C1 segment of cervical spinal cord (tissue), 14 donors: ENCODE data around the gene HJURP.

ENCODE experiments used
- DNase-seq, 14 donors: peaks; one replicate each; lab custom pipeline; 2025; lab: John Stamatoyannopoulos, UW

The HJURP gene

DNA sequence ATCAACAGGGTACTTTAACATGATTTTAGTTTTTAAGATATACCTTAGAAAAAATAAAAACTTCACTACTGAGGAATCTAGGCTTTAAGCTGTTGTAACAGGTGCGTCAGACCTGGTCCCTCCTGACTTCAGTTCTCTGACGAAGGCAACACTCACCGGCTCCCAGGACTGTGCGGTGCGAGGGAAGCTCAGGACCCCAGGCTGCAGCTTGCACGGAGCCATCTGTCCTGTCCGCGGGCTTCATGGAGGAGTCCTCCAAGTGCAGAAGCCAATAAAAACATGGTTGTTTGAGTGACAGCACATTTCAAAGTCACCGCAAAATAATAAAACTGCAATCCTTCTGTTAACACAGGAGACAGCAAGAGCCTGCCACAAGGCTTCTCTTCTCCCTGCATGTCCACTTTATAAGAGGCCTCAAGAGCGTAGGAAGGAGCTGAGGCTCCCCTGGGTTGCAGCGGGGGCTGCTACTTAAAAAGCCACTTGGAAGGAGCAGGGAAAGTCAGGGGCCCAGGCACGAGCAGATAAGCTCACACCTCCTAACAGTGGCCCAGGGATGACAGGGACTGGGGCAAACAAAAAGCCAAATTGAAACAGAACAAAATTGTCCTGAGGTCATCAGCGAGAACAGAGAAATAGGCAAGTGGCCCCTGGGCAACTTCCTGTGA lies 4.6 kb downstream of the HJURP start:
- DNase-seq, result no peak

DNA sequence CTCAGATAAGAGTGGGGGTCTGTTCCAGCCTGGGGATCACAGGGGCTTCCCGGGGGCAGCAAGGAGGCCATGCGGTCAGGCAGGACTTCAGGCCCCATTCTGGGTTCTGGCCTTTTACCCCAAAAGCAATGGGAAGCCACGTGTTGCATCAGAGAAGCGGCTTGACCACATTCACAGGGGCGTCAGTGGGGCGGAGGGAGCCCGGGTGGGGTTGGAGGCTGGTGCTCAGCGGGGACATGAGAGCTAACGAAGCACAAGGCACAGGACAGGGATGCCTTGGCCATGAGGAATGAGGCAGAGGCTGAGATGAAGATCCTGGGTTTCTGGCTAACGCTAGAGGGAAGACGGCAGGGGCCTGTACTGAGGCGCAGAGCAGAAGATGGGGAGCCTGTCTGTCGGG lies 6.1 kb downstream of the HJURP start:
- DNase-seq, result no peak

DNA sequence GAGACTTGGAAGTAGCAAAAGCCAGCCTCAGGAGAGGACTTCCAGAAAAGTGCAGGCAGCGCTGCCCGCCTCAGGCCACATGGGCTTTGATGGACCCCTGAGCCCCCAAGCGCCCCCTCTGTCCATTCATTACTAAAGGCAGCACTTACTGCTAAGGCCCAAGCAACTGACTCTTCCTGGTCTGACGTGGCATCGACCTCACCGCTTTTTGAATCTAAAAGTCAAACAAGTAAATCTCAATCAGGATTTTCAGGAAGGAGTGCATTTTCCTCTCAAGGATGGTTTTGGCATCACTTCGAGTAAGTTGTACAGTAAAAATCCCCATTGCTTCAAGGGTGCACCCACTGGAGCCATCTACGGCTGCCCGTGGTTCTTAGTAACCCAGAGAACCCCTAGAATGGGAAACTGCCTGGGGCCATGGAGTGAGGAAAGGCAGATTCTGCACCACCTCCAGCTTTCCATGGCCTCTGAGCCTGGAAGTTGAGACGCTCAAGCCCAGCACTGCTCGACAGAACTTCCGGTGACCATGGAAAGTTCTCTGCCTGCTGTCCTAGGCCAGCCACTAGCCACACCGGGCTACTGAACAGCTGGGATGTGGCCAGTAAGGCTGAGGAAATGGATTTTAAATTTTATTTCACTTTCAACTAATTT lies 7.0 kb downstream of the HJURP start:
- no peak for DNase-seq

DNA sequence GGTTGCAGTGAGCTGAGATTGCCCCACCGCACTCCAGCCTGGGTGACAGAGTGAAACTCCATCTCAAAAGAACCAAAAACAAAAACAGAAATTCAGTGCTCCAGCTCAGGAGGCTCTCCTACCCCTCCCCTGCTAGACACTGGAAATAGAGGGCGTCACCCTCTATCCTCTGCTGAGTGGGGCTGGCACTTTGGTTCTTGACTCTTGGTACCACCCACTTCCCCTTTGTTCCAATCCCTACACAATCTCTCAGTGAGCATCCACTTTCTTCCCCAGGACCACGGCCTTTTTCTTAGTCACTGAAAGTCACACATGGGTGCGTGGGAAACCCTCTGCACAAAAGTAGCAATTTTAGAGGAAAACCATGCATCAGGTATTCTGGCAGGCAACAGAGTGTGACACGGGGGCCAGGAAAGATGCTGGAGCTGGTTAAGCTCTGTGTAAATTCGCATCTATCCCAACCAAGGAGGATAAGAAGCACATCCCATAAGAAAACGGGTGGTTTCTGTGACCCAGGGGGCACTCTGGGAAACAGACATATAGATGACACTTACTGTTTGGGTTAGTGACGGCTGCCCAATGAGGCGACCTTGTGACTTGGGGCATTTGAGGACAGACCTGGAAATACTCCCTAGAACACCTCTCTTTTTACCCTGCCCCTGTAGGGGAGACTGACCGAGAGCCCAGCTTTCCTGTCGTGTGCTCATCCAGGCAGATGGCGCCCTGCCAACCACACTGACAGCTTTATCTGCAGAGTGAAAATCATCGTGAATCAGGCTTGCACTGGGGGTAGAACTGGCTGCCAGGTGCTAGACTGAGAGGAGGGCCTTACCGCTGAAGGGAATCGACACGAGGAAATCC lies 7.7 kb downstream of the HJURP start:
- no peak for DNase-seq

DNA sequence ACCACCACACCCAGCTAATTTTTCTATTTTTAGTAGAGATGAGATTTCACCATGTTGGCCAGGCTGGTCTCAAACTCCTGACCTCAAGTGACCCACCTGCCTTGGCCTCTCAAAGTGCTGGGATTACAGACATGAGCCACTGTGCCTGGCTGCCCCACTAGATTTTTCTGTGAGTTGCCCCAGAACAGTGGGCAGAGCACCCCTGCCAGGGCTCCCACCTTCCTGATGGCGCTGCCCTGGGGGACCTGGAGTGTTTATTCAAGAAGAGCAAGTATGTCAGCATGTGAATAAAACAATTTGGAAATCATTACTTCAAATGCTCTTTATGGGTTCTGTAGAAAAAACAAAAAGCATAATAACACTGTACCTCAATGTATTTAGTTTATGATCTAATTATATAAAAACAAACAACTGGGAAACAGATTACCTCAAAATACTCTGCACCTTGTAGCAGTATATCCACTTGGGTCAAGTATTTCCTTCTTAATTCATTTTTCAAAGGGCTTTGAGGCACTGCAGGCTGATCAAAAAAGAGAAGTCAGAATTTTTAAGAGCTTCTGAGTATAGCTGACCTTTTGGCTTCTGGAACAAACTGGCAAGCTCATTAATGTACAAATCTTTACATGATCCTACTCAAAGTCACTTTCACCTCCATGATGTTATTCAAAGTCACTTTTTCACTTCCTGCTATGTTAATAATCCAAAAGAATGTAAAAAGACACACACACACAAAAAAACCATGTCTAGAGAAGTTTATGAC lies 8.9 kb downstream of the HJURP start:
- DNase-seq, result no peak

DNA sequence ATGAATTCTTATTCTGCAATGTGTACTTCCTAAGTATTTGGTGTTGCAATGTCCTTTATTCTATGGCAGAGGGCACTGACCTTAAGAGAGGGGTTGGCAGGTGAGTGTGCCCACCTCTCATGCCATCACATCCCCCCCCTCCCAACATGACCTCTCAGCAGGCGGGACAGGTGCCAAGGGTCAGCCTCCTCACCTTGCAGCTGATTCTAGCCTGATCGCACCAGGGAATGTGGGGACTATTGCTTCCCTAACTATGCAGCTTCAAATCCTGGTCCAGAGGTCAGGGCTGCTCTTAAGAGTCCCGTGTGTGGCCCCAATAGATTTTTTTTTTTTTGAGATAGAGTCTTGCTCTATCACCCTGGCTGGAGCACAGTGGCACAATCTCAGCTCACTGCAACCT lies 9.5 kb downstream of the HJURP start:
- DNase-seq, result no peak

DNA sequence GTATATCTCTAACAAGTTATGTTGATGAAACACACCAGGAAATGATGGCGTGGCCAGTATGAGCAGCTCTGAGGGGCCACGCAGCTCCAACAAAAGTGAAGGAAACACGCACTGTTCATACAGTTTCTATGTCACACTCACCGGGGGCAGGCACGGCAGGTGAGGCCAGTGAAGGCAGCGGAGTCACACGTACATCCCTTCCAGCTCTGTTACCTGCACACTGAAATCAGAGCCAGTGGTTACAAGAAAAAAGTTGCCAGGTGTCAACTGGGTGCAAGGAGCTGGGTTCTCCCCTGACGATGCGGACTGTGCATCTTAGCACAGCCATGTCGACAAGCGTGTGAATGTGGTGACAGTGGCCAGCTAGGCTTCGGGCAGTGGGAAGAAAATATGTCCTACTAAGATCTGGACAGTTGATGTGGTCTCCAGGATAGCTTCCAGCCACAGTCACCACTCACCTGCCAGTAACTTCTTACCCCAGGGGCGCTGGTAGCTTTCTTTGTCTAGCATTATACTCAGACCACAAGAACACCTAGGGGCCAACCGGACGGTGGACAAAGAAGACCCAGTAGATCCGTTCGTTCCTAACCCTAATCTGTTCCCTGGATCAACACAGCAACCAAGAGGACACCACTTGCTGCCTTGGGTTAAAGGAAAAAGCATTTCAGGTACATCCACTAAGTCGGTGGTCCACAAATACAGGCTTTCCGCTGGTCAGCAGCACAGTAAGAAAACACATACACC lies 10.1 kb downstream of the HJURP start:
- DNase-seq, result no peak

DNA sequence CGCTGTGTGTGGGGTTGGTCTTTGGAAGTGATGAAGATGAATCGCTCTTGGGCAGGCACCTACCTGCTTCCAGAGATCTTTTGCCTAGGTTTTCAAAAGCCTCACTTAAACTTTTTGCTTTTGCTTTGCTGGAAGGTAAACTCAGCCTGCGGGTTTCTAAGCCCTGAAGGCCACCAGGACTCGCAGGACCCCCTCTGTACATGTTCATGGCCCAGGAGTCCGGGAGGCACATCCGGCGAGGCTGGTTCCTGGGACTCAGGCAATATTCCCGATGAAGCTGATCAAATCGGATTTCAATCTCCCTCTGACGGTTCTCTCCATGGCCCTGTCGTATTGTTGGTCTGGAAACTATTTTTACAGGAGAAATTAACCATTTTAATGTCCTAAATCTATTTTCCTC lies 13.2 kb downstream of the HJURP start:
- no peak for DNase-seq

DNA sequence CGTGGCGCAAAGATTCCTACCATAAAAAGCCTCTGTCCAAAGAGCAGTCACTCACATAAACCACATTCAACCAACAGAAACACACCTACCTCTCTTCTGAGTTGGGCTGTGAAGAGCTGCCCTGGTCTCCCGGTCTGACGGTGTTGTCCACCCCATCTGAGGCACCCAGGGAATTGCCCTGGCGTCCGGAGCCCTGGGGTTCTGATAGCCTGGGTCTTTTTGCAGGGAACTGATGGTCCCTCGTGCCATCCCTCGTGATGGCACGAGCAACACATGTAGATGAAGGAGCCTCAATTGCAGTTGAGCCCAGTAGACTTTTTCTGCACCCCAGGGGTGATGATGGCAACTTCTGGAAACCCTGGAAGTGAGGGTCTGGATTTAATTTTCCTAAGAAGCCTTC lies 13.8 kb downstream of the HJURP start:
- DNase-seq, result no peak

DNA sequence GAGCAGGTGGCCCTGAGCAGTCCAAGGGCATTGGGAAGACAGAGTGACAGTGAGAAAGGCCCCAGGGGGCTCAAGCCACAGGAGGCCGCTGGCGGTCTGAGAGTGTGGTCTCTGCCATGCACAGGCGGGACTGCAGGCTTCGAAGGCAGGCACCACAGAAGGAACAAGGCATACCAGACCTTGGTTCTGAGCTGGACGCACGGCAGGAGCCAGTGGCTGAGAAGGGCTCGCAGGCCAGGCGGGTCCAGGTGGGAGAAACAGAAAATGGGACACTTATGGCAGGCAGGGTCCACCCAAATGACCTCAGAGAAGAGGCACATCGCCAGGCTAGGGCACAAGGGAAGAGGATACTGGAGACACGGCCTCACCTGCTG lies 14.9 kb downstream of the HJURP start:
- no peak for DNase-seq

DNA sequence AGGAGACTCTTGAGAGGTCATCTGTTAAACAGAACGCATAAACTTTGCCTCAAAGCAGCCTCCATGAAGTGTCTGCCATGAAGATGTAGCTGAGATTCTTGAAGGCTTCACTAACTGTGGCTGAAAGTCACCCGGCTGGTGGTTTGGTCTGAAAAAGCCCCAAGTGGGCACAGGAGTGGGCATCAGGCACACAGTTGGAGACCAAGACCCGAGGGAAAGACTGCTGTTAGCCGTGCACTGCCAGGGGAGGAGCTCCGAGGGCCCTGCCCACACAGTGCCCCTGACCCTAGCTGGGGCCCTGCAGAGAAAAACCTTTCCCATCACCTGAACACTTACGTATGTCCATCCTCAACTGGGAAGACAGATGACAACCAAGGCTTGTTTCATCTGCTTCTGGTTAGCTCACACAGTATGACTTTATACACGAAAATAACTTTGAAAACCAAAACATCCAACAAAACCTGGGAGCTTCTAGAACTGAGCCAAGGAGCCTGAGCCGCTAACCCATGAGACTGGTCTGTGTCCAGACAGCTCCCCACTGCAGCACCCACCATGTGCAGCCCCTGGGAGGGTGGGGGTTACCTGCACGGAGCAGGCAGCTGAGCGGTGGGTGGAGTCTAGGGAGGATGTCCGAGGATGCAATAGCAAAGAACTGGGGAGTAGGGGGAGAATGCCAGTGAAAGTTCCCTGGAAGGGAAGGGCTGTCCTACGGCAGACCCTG lies 15.4 kb downstream of the HJURP start:
- no peak for DNase-seq

DNA sequence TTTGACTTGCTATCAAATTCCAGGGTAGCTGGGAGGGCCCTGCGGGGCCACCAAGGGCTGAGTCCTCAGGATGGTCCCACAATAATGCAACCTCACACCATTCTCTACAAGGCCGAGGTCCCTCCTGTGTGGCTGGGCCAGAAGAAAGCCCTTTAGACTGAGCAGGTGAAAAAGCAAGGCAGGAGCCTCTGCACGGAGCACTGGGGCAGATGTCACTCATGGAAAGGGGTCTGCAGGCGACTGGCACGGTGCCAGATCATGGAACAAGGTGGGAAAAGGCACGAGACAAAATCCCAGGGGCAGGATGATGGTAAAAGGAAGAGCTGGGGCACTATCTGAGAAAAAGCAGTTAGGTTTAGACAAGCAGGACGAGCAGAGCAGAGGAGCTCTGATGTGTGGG lies 16.1 kb downstream of the HJURP start:
- DNase-seq, result no peak

DNA sequence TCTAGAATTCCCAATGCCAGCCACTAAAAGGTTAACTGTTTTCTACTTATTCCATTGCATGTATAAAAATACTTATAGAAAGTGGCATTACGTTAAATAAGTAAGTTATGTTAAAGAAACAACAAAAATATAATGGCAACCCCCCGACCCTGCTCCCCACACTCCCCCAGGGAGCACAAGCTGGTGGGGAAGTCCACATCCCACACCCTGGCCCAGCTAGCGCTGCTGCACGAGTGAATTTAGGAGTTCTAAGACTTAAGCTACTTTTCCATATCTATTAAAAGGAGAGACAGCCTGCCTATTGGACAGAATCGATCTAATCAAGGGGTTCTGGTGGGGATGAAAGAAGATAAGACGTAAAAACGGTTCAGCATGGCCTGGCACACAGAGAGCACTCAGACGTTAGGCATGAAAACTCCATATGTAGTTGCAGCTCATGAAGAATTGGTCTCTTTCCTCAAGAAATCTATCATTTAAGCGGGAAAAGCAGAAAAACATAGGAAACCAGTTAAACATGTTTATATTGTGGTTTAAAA lies 16.6 kb downstream of the HJURP start:
- DNase-seq, result no peak

DNA sequence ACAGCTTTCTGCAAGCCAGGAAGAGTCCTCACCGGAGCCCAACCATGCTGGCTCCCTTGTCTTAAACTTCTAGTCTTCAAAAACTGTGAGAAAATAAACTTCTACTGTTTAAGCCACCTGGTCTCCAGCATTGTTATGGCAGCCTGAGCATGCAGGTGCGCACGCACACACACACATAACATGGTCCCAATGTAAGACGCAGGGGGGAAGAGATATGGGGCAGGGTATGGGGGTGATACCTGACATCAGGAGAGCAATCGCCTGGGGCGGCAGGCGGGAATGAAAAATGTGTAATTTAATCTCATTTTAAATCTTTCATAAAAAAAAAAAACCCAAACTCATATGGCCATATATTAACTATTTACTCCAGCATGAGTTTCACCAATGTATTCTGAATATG lies 18.0 kb downstream of the HJURP start:
- no peak for DNase-seq

DNA sequence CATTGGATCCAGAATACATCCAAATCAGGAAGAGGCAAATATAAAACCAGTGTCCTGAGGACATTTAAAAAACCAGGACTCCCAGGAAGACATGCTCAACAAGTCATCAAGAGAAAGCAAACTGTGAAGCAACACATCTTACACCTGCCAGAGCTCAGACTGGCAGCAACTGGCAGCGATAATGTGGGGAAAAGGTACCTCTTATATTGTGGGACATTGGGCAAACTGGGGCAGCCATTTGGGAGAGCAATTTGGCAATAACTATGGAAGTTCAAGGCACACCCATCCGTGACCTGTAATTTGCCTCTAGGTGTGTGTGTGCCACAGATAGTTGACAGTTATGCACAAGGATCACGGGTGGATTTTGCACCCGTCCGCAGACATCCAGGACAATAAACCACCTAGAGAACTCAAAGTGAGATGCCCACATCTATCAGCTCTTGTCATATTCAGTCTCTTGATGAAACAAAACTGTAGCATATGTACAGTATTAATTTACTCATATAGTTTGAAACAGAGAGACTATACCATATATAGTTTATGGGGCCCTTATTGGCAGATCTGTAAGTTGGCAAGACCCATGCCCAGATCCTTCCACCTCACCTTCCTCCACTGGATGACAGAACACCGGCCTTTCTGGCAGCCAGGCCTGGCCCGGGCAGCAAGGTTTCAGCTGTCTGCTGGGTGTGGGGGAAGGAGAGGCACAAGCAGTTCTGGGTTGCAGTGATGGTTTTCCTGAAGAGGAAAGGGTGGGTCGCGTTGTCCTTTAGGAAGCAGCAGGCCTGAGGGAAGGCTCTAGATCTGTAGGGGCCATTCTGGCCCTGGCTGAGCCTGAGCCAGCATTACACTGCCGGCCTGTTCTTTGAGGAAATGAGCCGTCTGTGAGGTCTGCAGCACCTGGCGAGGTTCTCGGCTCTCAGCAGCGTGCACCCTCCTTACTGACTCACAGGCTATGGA lies 18.8 kb downstream of the HJURP start:
- no peak for DNase-seq

DNA sequence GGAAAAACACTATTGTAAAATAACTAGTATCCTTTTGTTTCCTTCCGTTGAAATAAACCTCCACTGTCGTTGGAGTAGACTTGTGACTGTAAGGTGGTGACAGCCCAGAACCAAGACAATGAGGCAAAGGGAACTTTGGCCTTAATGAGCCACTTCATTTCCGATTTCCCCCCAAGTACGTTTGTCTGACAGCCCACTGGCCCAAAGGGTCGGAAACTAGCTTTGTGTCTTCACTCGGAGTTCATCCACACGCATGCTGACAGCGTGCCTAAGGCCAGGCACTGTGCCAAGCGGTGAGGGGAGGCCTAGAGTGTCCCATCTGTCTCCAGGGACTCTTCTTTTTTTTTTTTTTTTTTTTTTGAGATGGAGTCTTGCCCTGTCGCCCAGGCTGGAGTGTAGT lies 21.0 kb downstream of the HJURP start:
- no peak for DNase-seq

DNA sequence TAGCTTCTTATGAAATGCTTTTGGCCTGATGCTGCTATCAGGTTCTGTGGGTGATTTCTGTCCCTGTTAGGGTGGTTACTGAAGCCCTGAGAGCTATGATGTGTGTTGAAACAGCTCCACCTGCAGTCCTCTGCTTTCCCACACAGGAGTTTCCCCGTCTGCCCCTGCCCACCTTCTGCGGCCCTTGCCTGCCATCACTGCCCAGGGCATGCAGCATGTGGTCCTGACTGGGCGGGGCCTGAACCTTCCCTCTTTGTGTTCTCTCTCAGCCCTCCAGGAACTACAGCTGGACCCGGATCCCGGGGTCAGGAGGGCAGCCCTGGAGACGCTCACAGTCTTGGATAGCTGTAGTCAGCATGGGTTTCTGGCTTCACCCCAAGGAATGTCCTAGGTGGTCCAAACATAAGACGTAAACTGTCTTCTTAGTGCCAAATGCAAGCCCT lies 21.4 kb downstream of the HJURP start:
- no peak for DNase-seq

DNA sequence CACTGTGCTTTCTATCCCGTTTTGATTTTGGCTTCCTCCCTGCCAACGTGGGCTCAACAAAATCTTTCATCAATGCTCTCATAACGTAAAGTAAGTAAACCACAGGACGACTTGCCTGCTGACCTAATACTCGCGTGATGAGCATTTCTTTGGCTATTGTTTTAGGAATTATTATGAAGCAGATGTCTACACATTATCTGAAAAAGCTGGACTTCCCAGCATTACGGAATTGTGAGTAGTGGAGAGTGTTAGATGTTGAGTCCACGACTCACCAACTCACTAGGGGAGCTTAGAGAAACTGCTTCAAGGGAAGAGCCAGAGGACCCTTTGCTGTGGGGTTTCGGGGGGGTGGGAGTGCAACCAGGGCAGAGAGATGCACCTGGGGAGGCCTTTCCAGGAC lies 21.9 kb downstream of the HJURP start:
- no peak for DNase-seq

DNA sequence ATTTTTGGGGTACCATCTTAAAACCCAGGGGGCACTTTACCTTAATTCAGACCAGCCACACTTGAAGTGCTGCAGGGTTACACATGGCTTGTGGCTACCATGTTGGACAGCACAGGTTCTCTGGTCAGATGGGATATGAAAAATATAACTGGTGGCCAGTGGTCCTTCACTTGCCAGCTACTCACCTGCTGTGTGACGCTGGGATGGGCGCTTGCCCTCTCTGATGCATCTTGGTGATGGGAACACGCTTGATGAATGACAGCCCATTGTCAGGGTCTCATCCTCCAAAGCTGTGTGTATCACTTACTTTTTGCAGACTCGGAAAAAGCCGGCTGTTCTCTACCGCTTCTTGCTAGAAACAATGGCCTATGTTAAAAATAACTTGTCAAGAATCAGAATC lies 22.5 kb downstream of the HJURP start:
- no peak for DNase-seq
